GM18498 (cell line): ENCODE results near the gene LGALS9.

Experiments
- ATAC-seq: cut with Tn5 transposase; IDR thresholded peaks from one replicate; pipeline ENCODE4 v1.9.1; 2021; ENCODE audit warnings: mild to moderate bottlenecking, moderate library complexity; ENCODE audit not compliant: unreplicated experiment

The LGALS9 gene

GRCh38 chr17:27630607-27631410, at the start of gene LGALS9:
TSS of gene LGALS9 (plus strand) at chr17:27631188. CDS start at chr17:27631266, 78 bp downstream.
- ATAC-seq, result peak; percentile 67

- ATAC-seq, result no peak
These were observed 48.3 kb upstream of the LGALS9 start for GRCh38 chr17:27582696-27583095.

- ATAC-seq, result no peak
These were observed 45.8 kb upstream of the LGALS9 start for GRCh38 chr17:27585153-27585681.

GRCh38 chr17:27585792-27586191, 45.2 kb upstream of the LGALS9 start:
- ATAC-seq, result no peak

GRCh38 chr17:27586203-27586721, 44.7 kb upstream of the LGALS9 start:
- ATAC-seq, result no peak

- no peak for ATAC-seq
These were observed 42.6 kb upstream of the LGALS9 start for GRCh38 chr17:27588354-27588753.

GRCh38 chr17:27590864-27591263, 40.1 kb upstream of the LGALS9 start:
- ATAC-seq, result no peak

- no peak for ATAC-seq
These were observed 39.0 kb upstream of the LGALS9 start for GRCh38 chr17:27591986-27592385.

- no peak for ATAC-seq
These were observed 37.6 kb upstream of the LGALS9 start for GRCh38 chr17:27593232-27593856.

GRCh38 chr17:27593857-27594255, 37.1 kb upstream of the LGALS9 start:
- no peak for ATAC-seq

- ATAC-seq, result no peak
These were observed 35.8 kb upstream of the LGALS9 start for GRCh38 chr17:27595208-27595607.

- no peak for ATAC-seq
These were observed 34.9 kb upstream of the LGALS9 start for GRCh38 chr17:27596096-27596495.

GRCh38 chr17:27596566-27597187, 34.3 kb upstream of the LGALS9 start:
- no peak for ATAC-seq

GRCh38 chr17:27597188-27597580, 33.8 kb upstream of the LGALS9 start:
- no peak for ATAC-seq

- no peak for ATAC-seq
These were observed 33.1 kb upstream of the LGALS9 start for GRCh38 chr17:27597783-27598320.

- ATAC-seq, result no peak
These were observed 32.5 kb upstream of the LGALS9 start for GRCh38 chr17:27598337-27599050.

- ATAC-seq, result no peak
These were observed 30.5 kb upstream of the LGALS9 start for GRCh38 chr17:27600471-27600870.

GRCh38 chr17:27601069-27601974, 29.7 kb upstream of the LGALS9 start:
- no peak for ATAC-seq

- no peak for ATAC-seq
These were observed 29.0 kb upstream of the LGALS9 start for GRCh38 chr17:27601975-27602302.
